Measurements from ENCODE around the gene HIP1R.
"Not testable (repeated sequence)": the region's sequence is repeated elsewhere in the genome, so short reads cannot be mapped to it uniquely, and the experiment has no call there.

HIP1R gene

GRCh38 chr12:122874081-122874480 is 38.8 kb downstream of the HIP1R start:
- DNase-seq (ENCODE audit: low read depth in 2 of 2): no peak

DNA sequence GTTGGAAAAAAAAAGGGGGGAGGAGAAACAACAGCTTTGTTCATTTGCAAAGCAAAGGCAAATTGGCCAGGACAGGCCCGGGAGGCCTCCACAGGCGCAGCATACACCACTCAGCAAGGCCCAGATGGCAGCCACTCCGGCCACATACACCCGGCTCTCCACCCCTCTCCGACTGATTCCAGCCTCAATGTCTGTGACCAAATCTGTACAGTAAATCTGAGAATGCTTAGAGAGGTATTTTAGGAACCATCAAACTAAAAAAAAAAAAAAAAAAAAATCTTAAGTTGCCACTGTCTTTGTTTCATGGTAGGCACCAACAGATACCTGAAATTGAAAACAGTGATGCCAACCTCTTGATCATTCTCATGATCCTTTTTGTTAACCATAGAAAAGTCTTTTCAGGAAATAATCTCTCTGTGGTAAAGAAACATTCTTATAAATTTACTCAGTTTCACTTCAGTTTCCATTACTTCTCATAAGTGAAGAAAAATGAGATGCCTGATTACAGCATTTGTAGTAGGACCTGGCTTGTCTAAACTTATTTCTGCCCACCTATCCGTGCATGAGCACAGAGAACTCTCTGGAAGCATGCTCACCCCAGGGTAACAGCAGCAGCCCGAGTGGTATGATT is 40.4 kb downstream of the HIP1R start:
- DNase-seq (ENCODE audit: low read depth in 2 of 2): no peak

GRCh38 chr12:122876281-122876680 is 41.0 kb downstream of the HIP1R start:
- DNase-seq (ENCODE audit: low read depth in 2 of 2): not testable (repeated sequence)

GRCh38 chr12:122876731-122877130 is 41.5 kb downstream of the HIP1R start:
- no peak for DNase-seq (ENCODE audit: low read depth in 2 of 2)

DNA sequence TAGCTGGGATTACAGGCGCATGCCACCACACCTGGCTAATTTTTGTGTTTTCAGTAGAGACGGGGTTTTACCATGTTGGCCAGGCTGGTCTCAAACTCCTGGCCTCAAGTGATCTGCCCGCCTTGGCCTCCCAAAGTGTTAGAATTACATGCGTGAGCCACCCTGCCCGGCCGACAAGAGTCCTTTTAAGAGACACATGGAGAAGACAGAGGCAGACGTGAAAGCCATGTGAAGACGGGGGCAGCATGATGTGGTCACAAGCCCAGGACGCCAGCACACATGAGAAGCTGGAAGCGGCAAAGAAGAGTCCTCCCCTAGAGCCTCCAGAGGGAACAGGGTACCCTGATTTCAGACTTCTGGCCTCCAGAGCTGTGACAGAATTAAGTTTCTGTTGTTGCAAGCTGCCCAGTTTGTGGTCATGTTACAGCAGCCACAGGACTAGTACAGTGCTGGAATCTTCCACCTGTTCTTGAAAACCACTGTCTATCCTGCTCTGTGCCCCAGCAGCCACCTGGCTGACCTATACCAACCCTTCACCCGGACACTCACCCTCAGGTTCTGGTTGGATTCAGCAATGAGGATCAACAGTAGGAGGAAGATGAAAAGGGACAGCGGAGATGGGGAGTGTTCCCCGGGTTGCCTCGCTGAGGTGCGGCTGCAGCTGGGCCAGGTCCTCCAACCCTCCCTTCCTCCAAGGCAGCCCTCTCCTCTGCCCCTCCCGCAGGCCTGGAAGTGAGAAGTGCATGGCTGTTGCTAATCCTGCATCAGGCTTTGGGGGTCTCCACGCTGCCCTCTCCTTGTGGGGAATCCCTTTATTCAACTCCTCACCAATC is 43.7 kb downstream of the HIP1R start:
- no peak for DNase-seq (ENCODE audit: low read depth in 2 of 2)

DNA sequence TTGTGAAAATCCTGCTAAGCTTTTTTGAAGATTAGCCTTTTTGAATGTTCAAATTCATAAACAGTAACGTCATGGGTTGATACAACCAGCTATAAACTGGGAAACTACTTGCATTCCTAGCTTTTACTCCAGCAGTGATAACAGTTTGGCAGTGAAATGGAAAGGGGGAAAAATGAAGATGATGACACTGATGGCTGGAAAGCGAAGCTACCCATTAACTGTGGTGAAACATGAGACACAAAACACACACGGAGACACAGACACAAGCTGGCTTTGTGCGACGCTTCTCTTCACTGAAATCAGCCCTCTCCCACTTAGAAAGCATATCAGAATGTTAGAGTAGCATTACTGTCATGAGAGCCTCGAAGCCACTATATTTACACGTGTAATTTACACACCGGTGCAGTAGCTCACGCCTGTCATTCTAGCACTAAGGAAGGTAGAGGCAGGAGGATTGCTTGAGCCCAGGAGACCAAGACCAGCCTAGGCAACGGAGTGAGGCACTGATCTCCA is 45.0 kb downstream of the HIP1R start:
- DNase-seq (ENCODE audit: low read depth in 2 of 2): no peak

DNA sequence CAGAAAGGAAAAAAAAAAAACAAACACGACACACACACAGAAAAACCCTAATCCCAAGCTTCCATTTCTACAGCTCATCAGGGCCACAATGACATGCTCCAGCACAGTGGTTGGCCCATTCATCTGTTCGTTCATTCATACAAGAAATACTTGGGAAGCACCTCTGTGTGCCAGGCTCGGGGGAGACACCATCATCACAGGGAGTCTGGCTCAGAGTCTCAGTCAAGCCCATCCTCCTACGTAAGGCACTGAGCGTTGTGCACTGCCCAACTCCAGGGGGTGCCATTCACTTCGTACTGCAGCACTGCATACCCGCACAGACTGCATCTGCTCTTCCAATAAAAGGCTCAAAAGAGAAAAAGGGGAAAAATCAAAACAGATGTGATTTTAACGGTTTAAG is 45.4 kb downstream of the HIP1R start:
- no peak for DNase-seq (ENCODE audit: low read depth in 2 of 2)

- no peak for DNase-seq (ENCODE audit: low read depth in 2 of 2)
Observed at GRCh38 chr12:122882908-122883558, 47.8 kb downstream of the HIP1R start.

DNA sequence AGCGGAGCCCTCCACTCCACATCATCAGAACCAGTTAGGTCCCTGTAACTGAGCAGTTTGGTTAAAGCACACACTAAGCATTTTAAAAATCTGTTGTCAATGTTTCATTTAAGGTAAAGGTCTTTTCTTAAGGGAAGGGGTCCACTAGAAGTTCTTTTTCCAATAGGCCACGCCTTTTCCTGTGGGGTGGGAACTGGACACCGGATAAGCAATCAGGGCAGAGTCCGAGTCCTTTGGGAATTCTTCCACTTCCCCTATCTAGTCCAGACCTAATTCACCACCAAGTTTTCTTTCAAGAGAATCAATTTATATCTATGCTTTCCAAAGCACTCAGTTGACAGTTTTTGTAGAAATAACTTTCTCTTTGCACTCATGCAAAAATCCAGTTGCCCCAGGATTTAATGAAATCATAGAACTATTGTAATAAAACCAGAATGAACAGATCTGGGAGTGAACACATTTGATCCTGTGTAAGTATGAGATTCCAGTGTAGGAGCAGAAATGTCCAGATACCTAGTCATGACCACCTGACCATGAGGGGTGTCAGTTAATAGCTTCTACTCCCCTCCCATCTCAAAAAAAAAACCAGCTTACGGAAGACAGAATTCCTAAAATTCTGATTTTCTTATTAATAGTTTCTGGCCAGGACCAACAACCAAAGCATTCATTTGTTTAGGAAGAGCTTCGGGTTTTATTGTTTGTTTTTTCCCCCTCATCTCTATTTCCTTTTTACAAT is 49.0 kb downstream of the HIP1R start:
- no peak for DNase-seq (ENCODE audit: low read depth in 2 of 2)

DNA sequence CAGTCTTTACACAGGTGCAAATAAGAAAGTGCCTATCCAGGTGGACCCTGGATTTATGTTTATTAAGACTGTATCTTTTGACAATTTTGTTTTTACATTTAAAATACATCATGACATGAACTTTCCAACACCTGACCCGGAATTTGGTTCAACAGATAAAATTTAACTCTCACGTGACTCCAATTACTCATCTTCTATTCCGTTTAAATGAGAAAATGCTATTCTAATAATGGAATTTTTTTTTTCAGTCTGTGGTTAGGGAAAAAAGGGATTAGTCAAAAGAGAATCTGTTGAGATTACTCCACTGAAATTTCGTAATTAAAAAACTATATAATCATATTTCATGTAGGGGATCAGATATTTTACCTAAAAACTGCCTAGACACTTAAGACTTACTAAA is 49.6 kb downstream of the HIP1R start:
- DNase-seq (ENCODE audit: low read depth in 2 of 2): no peak

DNA sequence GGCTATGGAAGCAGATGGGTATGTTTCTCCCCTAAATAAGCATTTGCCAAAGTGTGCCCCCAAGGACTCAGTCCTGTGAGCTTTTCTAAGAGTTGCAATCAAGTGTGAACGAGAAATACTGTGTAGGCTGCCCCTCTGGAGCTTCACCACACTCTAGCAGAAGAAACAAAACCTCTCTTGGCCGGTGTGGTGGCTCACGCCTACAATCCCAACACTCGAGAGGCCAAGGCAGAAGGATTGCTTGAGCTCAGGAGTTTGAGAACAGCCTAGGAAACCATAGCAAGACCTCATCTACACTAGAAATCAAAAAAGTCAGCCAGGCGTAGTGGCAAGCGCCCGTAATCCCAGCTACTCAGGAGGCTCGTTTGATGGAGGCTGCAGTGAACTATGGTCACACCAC is 50.9 kb downstream of the HIP1R start:
- DNase-seq (ENCODE audit: low read depth in 2 of 2): no peak

DNA sequence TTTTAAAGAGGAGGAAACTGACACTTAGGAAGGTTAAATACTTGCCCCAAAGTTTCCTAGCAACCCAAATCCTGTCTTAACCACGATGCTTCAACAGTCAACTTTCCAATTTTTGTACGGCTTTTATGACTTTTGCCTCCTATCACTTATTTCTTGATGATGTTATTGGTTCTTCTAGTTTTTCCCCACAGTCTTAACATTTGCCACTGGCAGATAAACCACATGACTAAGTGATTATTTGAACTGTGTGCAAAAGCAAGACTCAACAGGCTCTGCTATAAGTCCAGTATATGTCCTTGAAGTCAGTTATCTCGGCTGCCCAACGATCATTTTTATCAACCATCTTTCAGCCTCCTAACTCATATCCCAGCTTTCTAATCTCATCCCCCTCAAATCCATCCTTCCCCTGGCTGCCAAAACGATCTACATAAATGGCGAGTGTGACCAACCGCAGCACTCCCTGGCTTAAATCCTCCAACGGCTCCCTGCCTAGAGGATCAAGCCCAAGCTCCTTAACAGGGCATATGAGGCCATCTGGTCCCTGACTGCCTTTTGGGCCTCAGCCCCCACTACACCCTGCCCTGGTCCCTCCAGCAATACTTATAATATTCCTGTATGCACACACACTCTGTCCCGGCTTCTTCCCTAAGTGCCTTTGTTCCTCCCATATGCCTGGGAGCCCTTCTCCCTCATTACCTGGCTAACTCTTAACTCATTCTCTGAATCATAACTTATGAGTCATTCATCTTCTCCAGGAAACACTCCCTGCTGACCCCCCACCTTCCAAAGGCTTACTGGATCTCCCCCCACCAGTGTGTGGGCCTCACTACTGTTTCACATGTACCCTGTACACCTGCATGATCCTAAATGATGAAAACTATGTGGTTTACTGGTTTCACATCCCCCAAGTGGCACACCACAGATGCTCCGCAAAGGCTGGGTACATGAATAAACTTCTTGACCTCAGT is 51.9 kb downstream of the HIP1R start:
- DNase-seq (ENCODE audit: low read depth in 2 of 2): no peak

DNA sequence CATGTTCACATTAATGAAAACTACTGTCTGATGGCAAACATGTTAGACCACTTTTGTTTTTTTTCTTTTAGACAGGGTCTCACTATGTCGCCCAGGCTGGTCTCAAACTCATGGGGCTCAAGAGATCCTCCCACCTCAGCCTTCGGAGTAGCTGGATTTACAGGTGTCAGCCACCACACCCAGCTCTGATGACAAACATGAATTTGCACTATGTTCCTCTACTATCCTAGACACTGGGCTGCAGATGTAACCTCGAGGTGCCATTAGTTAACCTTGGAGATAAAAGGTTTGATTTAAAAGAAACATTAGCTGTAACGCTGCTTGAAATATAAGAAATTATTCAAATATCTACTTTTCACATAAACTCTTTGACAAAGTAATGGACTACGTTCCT is 52.6 kb downstream of the HIP1R start:
- no peak for DNase-seq (ENCODE audit: low read depth in 2 of 2)

DNA sequence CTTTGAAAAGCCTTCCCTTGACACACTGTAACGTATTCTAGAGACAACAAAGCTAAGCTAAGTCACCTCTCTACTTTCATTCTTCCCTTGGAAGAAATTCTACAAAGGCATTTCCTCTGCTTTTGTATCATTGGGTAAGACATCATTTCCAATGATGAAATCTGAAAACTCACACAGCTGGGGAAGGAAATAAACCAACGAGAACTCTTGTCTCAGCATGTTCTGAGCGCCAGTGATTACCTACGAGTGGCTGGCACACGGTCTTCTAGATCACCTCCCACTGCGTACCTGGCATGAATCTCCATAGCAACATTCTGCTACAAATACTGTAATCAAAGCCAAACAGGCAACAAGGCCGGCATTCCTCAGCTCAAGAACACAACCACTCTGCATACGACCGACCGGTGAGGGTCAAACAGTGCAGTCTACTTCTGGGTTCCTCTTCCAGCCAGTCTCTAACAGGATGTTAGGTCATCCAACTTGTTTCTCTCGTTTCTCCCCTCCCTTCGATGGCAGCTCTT is 53.0 kb downstream of the HIP1R start:
- no peak for DNase-seq (ENCODE audit: low read depth in 2 of 2)

- DNase-seq (ENCODE audit: low read depth in 2 of 2): no peak
Observed at GRCh38 chr12:122889761-122890520, 54.7 kb downstream of the HIP1R start.

DNA sequence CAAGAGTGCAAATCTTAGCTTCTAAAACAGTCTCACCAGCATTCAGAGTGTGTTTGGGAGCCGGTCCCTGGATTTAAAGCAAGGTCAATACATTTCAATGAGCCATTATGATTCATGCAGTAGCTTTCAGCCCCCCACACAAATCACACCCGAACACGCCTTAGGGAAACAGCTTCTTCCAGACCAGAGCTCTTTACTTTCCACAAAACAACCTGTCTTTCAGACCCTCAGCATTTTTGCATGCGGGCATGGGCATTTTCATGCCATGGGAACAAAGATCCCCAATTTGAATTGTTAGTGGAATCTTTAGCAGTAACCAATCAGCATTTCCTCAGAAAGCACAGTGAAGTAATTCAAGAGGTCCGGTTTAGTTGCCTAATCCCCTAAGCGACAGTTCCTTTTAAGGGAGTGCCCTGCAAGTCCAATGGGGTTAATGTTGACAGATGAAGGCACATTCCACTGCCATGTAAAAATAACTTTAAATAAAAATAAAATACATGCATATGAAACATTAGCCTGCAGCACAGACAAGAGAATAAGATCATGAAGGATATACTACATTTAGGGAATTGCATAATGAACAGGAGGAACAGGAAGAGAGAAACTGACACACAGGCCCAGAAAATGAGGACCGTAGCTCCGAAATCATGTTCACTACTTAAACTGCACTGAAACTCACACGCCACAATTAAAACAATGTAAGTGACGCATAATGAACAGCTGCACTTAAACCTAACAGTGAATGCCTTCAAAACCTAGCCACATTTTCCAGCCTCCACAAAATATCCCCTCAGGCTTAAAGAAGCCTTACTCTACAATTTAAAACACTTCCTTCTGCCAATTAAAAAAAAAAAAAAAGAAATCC is 56.6 kb downstream of the HIP1R start:
- DNase-seq (ENCODE audit: low read depth in 2 of 2): no peak

GRCh38 chr12:122892724-122893123 is 57.5 kb downstream of the HIP1R start:
- DNase-seq (ENCODE audit: low read depth in 2 of 2): not testable (repeated sequence)

DNA sequence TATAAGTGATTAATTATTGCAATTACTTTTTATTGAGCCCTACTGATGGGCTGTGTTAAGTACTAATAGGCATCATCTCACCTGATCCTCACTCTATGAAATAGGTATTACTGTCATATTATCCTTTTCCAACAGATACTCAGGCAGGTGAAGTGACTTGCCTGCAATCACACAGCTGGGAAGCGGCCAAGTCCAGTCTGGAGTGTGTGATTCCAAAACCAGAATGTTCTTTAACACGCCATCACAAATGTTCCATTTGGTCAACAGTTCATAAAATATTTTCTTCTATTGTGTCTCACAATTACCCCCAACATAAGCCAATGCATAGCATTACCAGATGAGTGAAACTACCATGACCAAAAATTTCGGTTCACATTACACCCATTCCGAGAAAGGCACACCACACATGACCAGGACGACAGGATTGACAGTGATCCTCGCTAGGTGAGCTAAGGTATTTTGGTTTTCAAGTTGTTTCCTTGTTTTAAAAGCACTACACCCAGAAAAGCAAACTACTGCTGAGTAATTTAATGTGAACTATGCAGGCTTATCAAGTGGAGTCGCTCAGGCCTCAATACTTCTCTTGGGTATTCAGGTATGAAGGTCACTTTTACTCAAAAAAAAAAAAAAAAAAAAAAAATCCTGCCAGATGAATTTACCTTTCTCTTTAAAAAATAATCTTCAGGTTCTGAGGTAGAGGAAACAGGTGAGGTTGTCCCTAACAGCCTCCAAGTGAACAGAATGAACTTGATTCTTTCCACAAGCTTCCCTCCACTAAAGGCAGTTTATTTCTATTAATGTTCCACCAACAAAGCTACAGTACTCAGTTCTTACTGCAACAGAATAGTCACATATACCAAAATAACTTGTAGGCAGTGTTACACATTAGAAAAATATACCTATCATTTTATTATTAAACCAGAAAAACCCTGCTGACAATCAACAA is 58.2 kb downstream of the HIP1R start:
- no peak for DNase-seq (ENCODE audit: low read depth in 2 of 2)
